GM23248 (cell line): ENCODE results near the gene MUC2. TPM values are rescaled to one million over a fixed set of nuclear protein-coding genes. Genes with fewer than 3 reads are reported as not detected.

ENCODE experiments used
- DNase-seq: peaks from one replicate; pipeline ENCODE4 v3.0.0-alpha.2; 2015
- H2AFZ ChIP-seq: fragments of 200-600 bp; sonication (generic); 2 replicates; pipeline ENCODE4 v1.6.1; 2016; ENCODE audit warnings: antibody characterized with exemption
- H3F3A ChIP-seq: fragments of 200-600 bp; sonication (generic); 2 replicates; pipeline ENCODE4 v1.6.1; 2016; ENCODE audit warnings: mild to moderate bottlenecking, antibody characterized with exemption, mixed run types; ENCODE audit not compliant: insufficient read depth
- H3K27ac ChIP-seq: fragments of 200-600 bp; sonication (generic); 2 replicates; pipeline ENCODE4 v1.5.1; 2016; ENCODE audit warnings: mild to moderate bottlenecking
- H3K27me3 ChIP-seq: fragments of 200-600 bp; sonication (generic); replicated peaks from 2 replicates; pipeline ENCODE4 v1.6.1; 2016; ENCODE audit warnings: mild to moderate bottlenecking; ENCODE audit not compliant: insufficient read depth
- H3K36me3 ChIP-seq: fragments of 200-600 bp; sonication (generic); 2 replicates; pipeline ENCODE4 v1.6.1; 2016; ENCODE audit warnings: low read depth, mild to moderate bottlenecking
- H3K4me1 ChIP-seq: fragments of 200-600 bp; sonication (generic); 2 replicates; pipeline ENCODE4 v1.6.1; 2016; ENCODE audit warnings: mild to moderate bottlenecking; ENCODE audit not compliant: insufficient read depth
- H3K4me2 ChIP-seq: fragments of 200-600 bp; sonication (generic); one replicate; pipeline ENCODE4 v1.6.1; 2016; ENCODE audit warnings: mild to moderate bottlenecking; ENCODE audit not compliant: unreplicated experiment
- H3K4me3 ChIP-seq: fragments of 200-600 bp; sonication (generic); 2 replicates; pipeline ENCODE4 v1.5.1; 2016; ENCODE audit warnings: mild to moderate bottlenecking
- H3K79me2 ChIP-seq: fragments of 200-600 bp; sonication (generic); 2 replicates; pipeline ENCODE4 v1.6.1; 2016; ENCODE audit warnings: mild to moderate bottlenecking; ENCODE audit not compliant: insufficient read depth
- H3K9ac ChIP-seq: fragments of 200-600 bp; sonication (generic); 2 replicates; pipeline ENCODE4 v1.6.1; 2016; ENCODE audit warnings: mild to moderate bottlenecking
- H3K9me2 ChIP-seq: fragments of 200-600 bp; sonication (generic); 2 replicates; pipeline ENCODE4 v1.6.1; 2016; ENCODE audit warnings: mixed run types, mild to moderate bottlenecking, moderate library complexity; ENCODE audit not compliant: insufficient read depth
- H3K9me3 ChIP-seq: fragments of 200-600 bp; sonication (generic); one replicate; pipeline ENCODE4 v1.6.1; 2017; ENCODE audit warnings: low read depth
- H4K20me1 ChIP-seq: fragments of 200-600 bp; sonication (generic); 2 replicates; pipeline ENCODE4 v1.6.0; 2016; ENCODE audit not compliant: insufficient read depth
- EZH2 ChIP-seq: fragments of 200-600 bp; sonication (generic); IDR thresholded peaks from 2 replicates; pipeline ENCODE4 v1.6.1; 2018; ENCODE audit warnings: antibody characterized with exemption, mild to moderate bottlenecking; ENCODE audit not compliant: insufficient read depth, poor library complexity, severe bottlenecking
- EZH2phosphoT487 ChIP-seq: fragments of 200-600 bp; sonication (generic); IDR thresholded peaks from 2 replicates; pipeline ENCODE4 v1.6.1; 2018; ENCODE audit warnings: antibody characterized with exemption, moderate library complexity, mild to moderate bottlenecking, low read depth; ENCODE audit not compliant: insufficient read depth
- WGBS, 2 experiments: methylation state at CpG; one replicate each; pipeline ENCODE4 v1.1.6; 2015 to 2017; ENCODE audit warnings: low lambda C conversion rate in 2 of 2, low coverage in 1 of 2; ENCODE audit errors: missing lambda C conversion rate in 2 of 2; 5-methylcytosine and 5-hydroxymethylcytosine counted together
- in situ Hi-C: fragments of 300-500 bp; cut with MboI; formaldehyde crosslinking; loops from 2 replicates; pipeline ENCODE4 v1.15.0; 2020
- polyA plus RNA-seq: library from polyadenylated mRNA; unstranded; fragments of >200 nt; fragmentation: Nextera tagmentation; extraction: Ambion mirVana; gene quantifications from 2 replicates; pipeline ENCODE4 v1.2.1, GENCODE V29; 2016
- total RNA-seq: library from RNA; depleted of rRNA; stranded (reverse); fragments of >200 nt; shearing (Covaris generic); gene quantifications from 2 replicates; pipeline ENCODE4 v1.2.3, GENCODE V29; 2014

MUC2 gene
- total and polyA plus RNA-seq, 2 experiments from 2014 or later, result not detected

GRCh38 chr11:1086171-1087102, 11.8 kb downstream of the MUC2 start:
- Histone ChIP-seq H3K36me3 (no peaks in the 10 kb centered on the region), H4K20me1 (no peaks in the 10 kb centered on the region), H3K9ac (no peak overlapping the region), H3K4me1 (no peaks in the 10 kb centered on the region), H2AFZ (no peak overlapping the region), H3K4me3 (no peak overlapping the region), H3K9me2 (no peaks in the 10 kb centered on the region), H3K4me2 (no peak overlapping the region), H3K27me3 (no peaks in the 10 kb centered on the region), H3F3A (no peaks in the 10 kb centered on the region), H3K79me2 (no peaks in the 10 kb centered on the region), H3K9me3 (no peaks in the 10 kb centered on the region), H3K27ac (no peak overlapping the region)
- 73 to 80% methylated on average over 30 to 31 of the region's 31 CpGs for WGBS, 2 experiments
- no peak for DNase-seq
- TF ChIP-seq EZH2phosphoT487, result no peak
- no peak for TF ChIP-seq EZH2
- in situ Hi-C loops, result no loop called here

GRCh38 chr11:1087279-1087960, 12.7 kb downstream of the MUC2 start:
- Histone ChIP-seq H3K4me3 (no peak overlapping the region), H3F3A (no peaks in the 10 kb centered on the region), H3K4me2 (no peak overlapping the region), H3K36me3 (no peaks in the 10 kb centered on the region), H3K27ac (no peak overlapping the region), H3K9ac (no peak overlapping the region), H3K4me1 (no peaks in the 10 kb centered on the region), H3K27me3 (no peaks in the 10 kb centered on the region), H3K79me2 (no peaks in the 10 kb centered on the region), H3K9me2 (no peaks in the 10 kb centered on the region), H3K9me3 (no peaks in the 10 kb centered on the region), H4K20me1 (no peaks in the 10 kb centered on the region), H2AFZ (no peak overlapping the region)
- DNase-seq, result no peak
- in situ Hi-C loops, result no loop called here
- 83 to 87% methylated on average over 17 of the region's 17 CpGs for WGBS, 2 experiments
- TF ChIP-seq EZH2, result no peak
- TF ChIP-seq EZH2phosphoT487, result no peak

- no peaks in the 10 kb centered on the region for H3K9me2 ChIP-seq
- H3K4me2 ChIP-seq, result no peak overlapping the region
- no peaks in the 10 kb centered on the region for H3K4me1 ChIP-seq
- 78 to 80% methylated on average over 22 to 40 of the region's 40 CpGs for WGBS, 2 experiments
- H3K27me3 ChIP-seq, result no peaks in the 10 kb centered on the region
- H3K9me3 ChIP-seq, result no peaks in the 10 kb centered on the region
- no peak overlapping the region for H3K9ac ChIP-seq
- H4K20me1 ChIP-seq, result no peaks in the 10 kb centered on the region
- TF ChIP-seq EZH2 (no peak), EZH2phosphoT487 (no peak)
- no peak overlapping the region for H3K4me3 ChIP-seq
- no peak for DNase-seq
- H3K27ac ChIP-seq, result no peak overlapping the region
- H3K36me3 ChIP-seq, result no peaks in the 10 kb centered on the region
- H2AFZ ChIP-seq, result no peak overlapping the region
- H3F3A ChIP-seq, result no peaks in the 10 kb centered on the region
- in situ Hi-C loops, result no loop called here
- H3K79me2 ChIP-seq, result no peaks in the 10 kb centered on the region
These were observed 13.6 kb downstream of the MUC2 start for GRCh38 chr11:1087961-1088926.
